Lung (tissue), 12 donors: Measurements from ENCODE around the gene CYBA. TPM values are rescaled to one million over a fixed set of nuclear protein-coding genes. Genes with fewer than 3 reads are reported as not detected.

Source experiments
- ATAC-seq: fragments of 200-7000 bp; cut with Tn5 transposase; one replicate; pipeline ENCODE4 v1.9.1; 2020; ENCODE audit warnings: moderate number of reproducible peaks; ENCODE audit not compliant: insufficient read depth, low FRiP score
- DNase-seq, 3 donors: peaks; one replicate each; pipeline ENCODE4 v3.0.0-alpha.2; 2013 to 2017
- H3K27ac ChIP-seq, 2 donors: one replicate each; pipeline ENCODE4 v1.5.1; 2013; ENCODE audit warnings: mild to moderate bottlenecking in 2 of 2, moderate library complexity in 2 of 2, control low read depth in 1 of 2, inconsistent platforms in 1 of 2, low read depth in 1 of 2, low read length in 1 of 2
- H3K27me3 ChIP-seq, 3 donors: one replicate each; pipeline ENCODE4 v1.5.1; 2013; ENCODE audit warnings: low read length in 2 of 3; ENCODE audit not compliant: control insufficient read depth in 3 of 3, insufficient read depth in 3 of 3
- H3K36me3 ChIP-seq, 4 donors: one replicate each; pipeline ENCODE4 v1.5.1; 2013; ENCODE audit warnings: low read length in 4 of 4, mild to moderate bottlenecking in 1 of 4, moderate library complexity in 1 of 4; ENCODE audit not compliant: control insufficient read depth in 4 of 4, insufficient read depth in 4 of 4
- H3K4me1 ChIP-seq, 5 donors: one replicate each; pipeline ENCODE4 v1.5.1; 2013; ENCODE audit warnings: low read length in 5 of 5, mild to moderate bottlenecking in 2 of 5, moderate library complexity in 1 of 5; ENCODE audit not compliant: control insufficient read depth in 5 of 5, insufficient read depth in 5 of 5
- H3K4me3 ChIP-seq: one replicate; pipeline ENCODE4 v1.5.1; 2013; ENCODE audit warnings: mild to moderate bottlenecking, control low read depth, moderate library complexity
- H3K9ac ChIP-seq, 2 donors: one replicate each; pipeline ENCODE4 v1.5.1; 2013; ENCODE audit warnings: low read length in 2 of 2, control low read depth in 1 of 2; ENCODE audit not compliant: insufficient read depth in 1 of 2
- H3K9me3 ChIP-seq, 4 donors: one replicate each; pipeline ENCODE4 v1.5.1; 2013; ENCODE audit warnings: low read length in 3 of 4, mild to moderate bottlenecking in 1 of 4, moderate library complexity in 1 of 4; ENCODE audit not compliant: control insufficient read depth in 4 of 4, insufficient read depth in 3 of 4
- WGBS, 2 donors: extraction: QIAGEN DNeasy Blood & Tissue Kit; methylation state at CpG; one replicate each; pipeline ENCODE4 v1.1.7; 2013; 5-methylcytosine and 5-hydroxymethylcytosine counted together
- polyA plus RNA-seq, 2 donors: library from polyadenylated mRNA; stranded (reverse); fragments of 200-250 nt; gene quantifications; one replicate each; pipeline ENCODE4 v1.2.1, GENCODE V29; 2013
- total RNA-seq, 2 donors: library from RNA; depleted of rRNA in 1 of 2; stranded (reverse); fragments of >200 nt in 1 of 2; gene quantifications; one replicate each; pipeline ENCODE4 v1.2.1, GENCODE V29; 2014 to 2021
- TF ChIP-seq, protein P1 (sequence below): IDR thresholded peaks from 2 replicates; pipeline ENCODE4 v1.5.1; 2012; ENCODE audit warnings: mild to moderate bottlenecking; ENCODE audit errors: control extremely low read depth, extremely low read depth
- donor health status: control.
- donor health status: control.
- donor health status: Bipolar disorder and iron deficiency.
- donor health status: healthy.
- donor health status: DM: yes; HTN: yes; CAD: no.

Gene CYBA
- total and polyA plus RNA-seq, 4 donors, result 113 to 879 (median 349) TPM

GRCh38 chr16:88596483-88596882 is 54.4 kb downstream of the CYBA start:
- no peak for ATAC-seq

GRCh38 chr16:88595921-88596320 is 54.9 kb downstream of the CYBA start:
- Histone ChIP-seq H3K4me1 (peaks cover 0 to 6% (median 0%) of the 10 kb centered on the region in 5 donors), H3K9ac (no peak overlapping the region), H3K9me3 (no peaks in the 10 kb centered on the region), H3K27me3 (no peaks in the 10 kb centered on the region), H3K4me3 (no peak overlapping the region), H3K27ac (no peak overlapping the region), H3K36me3 (peaks cover 2 to 23% (median 19%) of the 10 kb centered on the region in 4 donors)
- ATAC-seq (no peak), DNase-seq (no peak)
- TF ChIP-seq, protein P1, sequence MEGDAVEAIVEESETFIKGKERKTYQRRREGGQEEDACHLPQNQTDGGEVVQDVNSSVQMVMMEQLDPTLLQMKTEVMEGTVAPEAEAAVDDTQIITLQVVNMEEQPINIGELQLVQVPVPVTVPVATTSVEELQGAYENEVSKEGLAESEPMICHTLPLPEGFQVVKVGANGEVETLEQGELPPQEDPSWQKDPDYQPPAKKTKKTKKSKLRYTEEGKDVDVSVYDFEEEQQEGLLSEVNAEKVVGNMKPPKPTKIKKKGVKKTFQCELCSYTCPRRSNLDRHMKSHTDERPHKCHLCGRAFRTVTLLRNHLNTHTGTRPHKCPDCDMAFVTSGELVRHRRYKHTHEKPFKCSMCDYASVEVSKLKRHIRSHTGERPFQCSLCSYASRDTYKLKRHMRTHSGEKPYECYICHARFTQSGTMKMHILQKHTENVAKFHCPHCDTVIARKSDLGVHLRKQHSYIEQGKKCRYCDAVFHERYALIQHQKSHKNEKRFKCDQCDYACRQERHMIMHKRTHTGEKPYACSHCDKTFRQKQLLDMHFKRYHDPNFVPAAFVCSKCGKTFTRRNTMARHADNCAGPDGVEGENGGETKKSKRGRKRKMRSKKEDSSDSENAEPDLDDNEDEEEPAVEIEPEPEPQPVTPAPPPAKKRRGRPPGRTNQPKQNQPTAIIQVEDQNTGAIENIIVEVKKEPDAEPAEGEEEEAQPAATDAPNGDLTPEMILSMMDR, result no peak
- 91 to 92% methylated on average over 10 of the region's 10 CpGs for WGBS, 2 donors

More at GRCh38 chr16:88596483-88596882, 54.4 kb downstream of the CYBA start:
- H3K4me1 ChIP-seq, result peaks cover 0 to 6% (median 0%) of the 10 kb centered on the region in 5 donors
- H3K9me3 ChIP-seq, result no peaks in the 10 kb centered on the region
- H3K27me3 ChIP-seq, result no peaks in the 10 kb centered on the region
- H3K27ac ChIP-seq, result no peak overlapping the region
- no peak for DNase-seq
- no peak overlapping the region for H3K4me3 ChIP-seq
- 67 to 74% methylated on average over 3 of the region's 3 CpGs for WGBS, 2 donors
- peaks cover 4 to 27% (median 20%) of the 10 kb centered on the region in 4 donors for H3K36me3 ChIP-seq
- TF ChIP-seq, protein P1, result no peak
- no peak overlapping the region for H3K9ac ChIP-seq

DNA sequence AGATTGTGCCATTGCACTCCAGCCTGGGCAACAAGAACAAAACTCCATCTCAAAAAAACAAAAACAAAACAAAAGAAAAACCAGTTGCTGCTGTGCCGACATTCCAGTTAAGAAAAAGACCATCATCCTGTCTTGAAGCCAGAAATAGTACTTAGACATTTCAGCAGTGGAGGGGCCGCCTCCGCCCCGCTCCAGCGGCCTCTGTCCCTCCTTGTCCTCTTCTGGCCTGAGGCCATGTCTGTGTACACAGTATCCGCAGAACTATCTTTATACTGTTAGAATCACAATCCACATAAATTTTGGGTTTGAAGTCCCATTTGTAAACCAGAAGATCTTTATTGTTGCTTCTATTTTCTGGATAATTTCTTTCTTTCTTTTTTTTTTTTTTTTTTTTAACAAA is 55.8 kb downstream of the CYBA start:
- H3K27me3 ChIP-seq, result no peaks in the 10 kb centered on the region
- no peak overlapping the region for H3K27ac ChIP-seq
- H3K9me3 ChIP-seq, result no peaks in the 10 kb centered on the region
- TF ChIP-seq, protein P1, result no peak
- H3K9ac ChIP-seq, result no peak overlapping the region
- no peak overlapping the region for H3K4me3 ChIP-seq
- 81 to 83% methylated on average over 6 of the region's 6 CpGs for WGBS, 2 donors
- peaks cover 2 to 19% (median 14%) of the 10 kb centered on the region in 4 donors for H3K36me3 ChIP-seq
- ATAC-seq, result no peak
- DNase-seq, result no peak
- H3K4me1 ChIP-seq, result peaks cover 0 to 4% (median 0%) of the 10 kb centered on the region in 5 donors

DNA sequence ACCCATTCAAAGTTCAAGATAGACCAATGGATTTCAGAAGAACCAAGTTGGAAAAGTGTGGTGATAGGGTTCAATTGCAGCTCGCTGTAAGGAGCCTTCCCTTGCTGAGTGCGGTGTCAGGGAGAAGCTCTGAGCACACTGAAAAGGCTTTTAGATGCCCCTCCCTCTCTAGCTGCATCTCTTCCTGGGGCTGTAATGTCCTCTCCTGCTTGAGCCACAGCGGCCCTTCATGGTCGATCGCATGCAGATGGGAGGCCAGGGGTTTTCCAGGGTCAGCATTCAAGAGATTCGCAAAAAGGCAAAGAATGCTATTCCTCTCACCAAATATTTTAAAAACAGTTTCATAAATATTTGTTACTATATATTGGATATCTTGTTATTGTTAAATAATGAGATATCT is 56.9 kb downstream of the CYBA start:
- DNase-seq, result no peak
- H3K4me1 ChIP-seq, result peaks cover 0 to 2% (median 0%) of the 10 kb centered on the region in 5 donors
- no peak for ATAC-seq
- H3K36me3 ChIP-seq, result peaks cover 5 to 19% (median 9%) of the 10 kb centered on the region in 4 donors
- TF ChIP-seq, protein P1, result no peak
- H3K9ac ChIP-seq, result no peak overlapping the region
- WGBS, 2 donors, result 88 to 89% methylated on average over 6 of the region's 6 CpGs
- H3K27me3 ChIP-seq, result no peaks in the 10 kb centered on the region
- no peak overlapping the region for H3K4me3 ChIP-seq
- H3K27ac ChIP-seq, result no peak overlapping the region
- H3K9me3 ChIP-seq, result no peaks in the 10 kb centered on the region
